GM23338 (cell line): ENCODE measurements around the gene SPAAR. TPM values are rescaled to one million over a fixed set of nuclear protein-coding genes. Genes with fewer than 3 reads are reported as not detected.

Experiments used
- ATAC-seq: fragments of 200-7000 bp; cut with Tn5 transposase; 3 replicates; pipeline ENCODE4 v1.9.1; 2020
- DNase-seq: peaks from one replicate; pipeline ENCODE4 v3.0.0-alpha.2; 2015; ENCODE audit warnings: low spot score
- H2AFZ ChIP-seq: fragments of 200-600 bp; sonication (generic); 2 replicates; pipeline ENCODE4 v1.8.0; 2016; ENCODE audit warnings: antibody characterized with exemption, mild to moderate bottlenecking, moderate library complexity
- H3F3A ChIP-seq: fragments of 200-600 bp; sonication (generic); replicated peaks from 2 replicates; pipeline ENCODE4 v1.8.0; 2017; ENCODE audit warnings: antibody characterized with exemption, mixed run types, low read depth
- H3K27ac ChIP-seq: fragments of 200-600 bp; sonication (generic); 2 replicates; pipeline ENCODE4 v1.6.1; 2016; ENCODE audit warnings: low read depth
- H3K27me3 ChIP-seq: fragments of 200-600 bp; sonication (generic); 2 replicates; pipeline ENCODE4 v1.8.0; 2016; ENCODE audit warnings: mild to moderate bottlenecking, mixed run types, moderate library complexity; ENCODE audit not compliant: insufficient read depth
- H3K36me3 ChIP-seq: fragments of 200-600 bp; sonication (generic); 2 replicates; pipeline ENCODE4 v1.8.0; 2016; ENCODE audit warnings: mild to moderate bottlenecking; ENCODE audit not compliant: insufficient read depth
- H3K4me1 ChIP-seq: fragments of 200-600 bp; sonication (generic); 2 replicates; pipeline ENCODE4 v1.8.0; 2016; ENCODE audit warnings: mild to moderate bottlenecking, moderate library complexity; ENCODE audit not compliant: insufficient read depth
- H3K4me2 ChIP-seq: fragments of 200-600 bp; sonication (generic); 2 replicates; pipeline ENCODE4 v1.7.1; 2017; ENCODE audit warnings: mixed run types
- H3K4me3 ChIP-seq: fragments of 200-600 bp; sonication (generic); 2 replicates; pipeline ENCODE4 v1.6.1; 2016; ENCODE audit warnings: mixed run types
- H3K79me2 ChIP-seq: fragments of 200-600 bp; sonication (generic); replicated peaks from 2 replicates; pipeline ENCODE4 v1.8.0; 2017; ENCODE audit warnings: mild to moderate bottlenecking; ENCODE audit not compliant: insufficient read depth
- H3K9me2 ChIP-seq: fragments of 200-600 bp; sonication (generic); 2 replicates; pipeline ENCODE4 v1.8.0; 2017; ENCODE audit not compliant: insufficient read depth
- H4K20me1 ChIP-seq: fragments of 200-600 bp; sonication (generic); replicated peaks from 2 replicates; pipeline ENCODE4 v1.8.0; 2017; ENCODE audit warnings: mild to moderate bottlenecking; ENCODE audit not compliant: insufficient read depth
- H3K27ac Mint-ChIP-seq: 2 replicates; pipeline ENCODE4 v1.8.0; 2020; ENCODE audit warnings: inconsistent platforms, mild to moderate bottlenecking, moderate library complexity, mixed read lengths
- H3K27me3 Mint-ChIP-seq: 3 replicates; pipeline ENCODE4 v1.8.0; 2022; ENCODE audit warnings: low read depth, mild to moderate bottlenecking, moderate library complexity, mixed read lengths, inconsistent platforms; ENCODE audit not compliant: insufficient read depth, poor library complexity
- H3K36me3 Mint-ChIP-seq: 3 replicates; pipeline ENCODE4 v1.8.0; 2021; ENCODE audit warnings: low read depth, mild to moderate bottlenecking, inconsistent platforms, moderate library complexity, mixed read lengths
- H3K4me1 Mint-ChIP-seq: 3 replicates; pipeline ENCODE4 v1.8.0; 2020; ENCODE audit warnings: mild to moderate bottlenecking, inconsistent platforms, mixed read lengths
- H3K4me3 Mint-ChIP-seq: 3 replicates; pipeline ENCODE4 v1.8.0; 2021; ENCODE audit warnings: moderate library complexity, mild to moderate bottlenecking, inconsistent platforms, mixed read lengths
- H3K9me3 Mint-ChIP-seq: 3 replicates; pipeline ENCODE4 v1.8.0; 2020; ENCODE audit warnings: moderate library complexity, mild to moderate bottlenecking, inconsistent platforms, mixed read lengths
- CREB1 ChIP-seq: fragments of 250-450 bp; sonication (Bioruptor Pico); IDR thresholded peaks from 2 replicates; pipeline ENCODE4 v1.5.0; 2020; ENCODE audit warnings: low read depth, mild to moderate bottlenecking, moderate library complexity
- EZH2 ChIP-seq: fragments of 200-600 bp; sonication (generic); IDR thresholded peaks from one replicate; pipeline ENCODE4 v1.8.0; 2017; ENCODE audit warnings: antibody characterized with exemption, mild to moderate bottlenecking, low read depth; ENCODE audit not compliant: unreplicated experiment
- EZH2phosphoT487 ChIP-seq: fragments of 200-600 bp; sonication (generic); IDR thresholded peaks from one replicate; pipeline ENCODE4 v1.8.1; 2018; ENCODE audit warnings: antibody characterized with exemption; ENCODE audit not compliant: unreplicated experiment
- NANOG ChIP-seq: IDR thresholded peaks from 2 replicates; pipeline ENCODE4 v1.6.1; 2016; ENCODE audit warnings: antibody characterized with exemption, borderline replicate concordance
- POLR2AphosphoS5 ChIP-seq: IDR thresholded peaks from 2 replicates; pipeline ENCODE4 v1.6.1; 2016; ENCODE audit warnings: antibody characterized with exemption, low read depth
- STAT1 ChIP-seq: IDR thresholded peaks from one replicate; pipeline ENCODE4 v1.6.1; 2016; ENCODE audit warnings: antibody characterized with exemption; ENCODE audit not compliant: unreplicated experiment
- ZNF331 ChIP-seq: fragments of 250-450 bp; sonication (Bioruptor Pico); IDR thresholded peaks from 2 replicates; pipeline ENCODE4 v1.5.0; 2020; ENCODE audit warnings: low read depth, mild to moderate bottlenecking, moderate library complexity
- polyA plus RNA-seq: library from polyadenylated mRNA; unstranded; fragments of >200 nt; fragmentation: Nextera tagmentation; extraction: Ambion mirVana; gene quantifications from 2 replicates; pipeline ENCODE4 v1.2.1, GENCODE V29; 2016
- total RNA-seq: library from RNA; depleted of rRNA; stranded (reverse); fragments of >200 nt; shearing (Covaris generic); gene quantifications from 2 replicates; pipeline ENCODE4 v1.2.3, GENCODE V29; 2014
- TF ChIP-seq, protein P1 (sequence below): IDR thresholded peaks from one replicate; pipeline ENCODE4 v1.6.1; 2018; ENCODE audit warnings: antibody characterized with exemption; ENCODE audit not compliant: unreplicated experiment

Gene SPAAR
- total and polyA plus RNA-seq, 2 experiments from 2014 or later = not detected

DNA sequence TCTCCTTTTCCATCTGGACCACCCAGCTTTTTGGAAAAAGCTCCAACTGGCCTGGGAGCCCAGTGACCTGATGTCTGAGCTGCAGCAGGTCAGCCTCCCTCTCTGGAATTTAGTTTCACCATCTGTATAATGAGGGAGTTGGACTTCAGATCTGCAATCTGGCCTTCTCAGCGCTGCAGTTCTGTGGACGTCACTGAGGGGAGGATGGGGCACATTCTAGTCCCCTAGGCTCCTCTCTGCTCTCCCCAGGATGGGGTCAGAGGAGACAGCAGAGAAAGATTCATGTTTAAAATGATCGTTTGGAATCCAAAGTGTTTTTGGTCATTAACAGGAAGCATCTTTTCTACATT, 49.3 kb upstream of the SPAAR start:
- no peaks in the 10 kb centered on the region for H4K20me1 ChIP-seq
- H3K4me1 Mint-ChIP-seq = peaks cover 6% of the 10 kb centered on the region; the same call in 2 of the 3 replicates
- H3K4me3 Mint-ChIP-seq = no peak overlapping the region
- TF ChIP-seq ZNF331 (CRISPR knock-in tag) = no peak
- no peak for TF ChIP-seq POLR2AphosphoS5
- no peak for TF ChIP-seq EZH2phosphoT487
- TF ChIP-seq, protein P1, sequence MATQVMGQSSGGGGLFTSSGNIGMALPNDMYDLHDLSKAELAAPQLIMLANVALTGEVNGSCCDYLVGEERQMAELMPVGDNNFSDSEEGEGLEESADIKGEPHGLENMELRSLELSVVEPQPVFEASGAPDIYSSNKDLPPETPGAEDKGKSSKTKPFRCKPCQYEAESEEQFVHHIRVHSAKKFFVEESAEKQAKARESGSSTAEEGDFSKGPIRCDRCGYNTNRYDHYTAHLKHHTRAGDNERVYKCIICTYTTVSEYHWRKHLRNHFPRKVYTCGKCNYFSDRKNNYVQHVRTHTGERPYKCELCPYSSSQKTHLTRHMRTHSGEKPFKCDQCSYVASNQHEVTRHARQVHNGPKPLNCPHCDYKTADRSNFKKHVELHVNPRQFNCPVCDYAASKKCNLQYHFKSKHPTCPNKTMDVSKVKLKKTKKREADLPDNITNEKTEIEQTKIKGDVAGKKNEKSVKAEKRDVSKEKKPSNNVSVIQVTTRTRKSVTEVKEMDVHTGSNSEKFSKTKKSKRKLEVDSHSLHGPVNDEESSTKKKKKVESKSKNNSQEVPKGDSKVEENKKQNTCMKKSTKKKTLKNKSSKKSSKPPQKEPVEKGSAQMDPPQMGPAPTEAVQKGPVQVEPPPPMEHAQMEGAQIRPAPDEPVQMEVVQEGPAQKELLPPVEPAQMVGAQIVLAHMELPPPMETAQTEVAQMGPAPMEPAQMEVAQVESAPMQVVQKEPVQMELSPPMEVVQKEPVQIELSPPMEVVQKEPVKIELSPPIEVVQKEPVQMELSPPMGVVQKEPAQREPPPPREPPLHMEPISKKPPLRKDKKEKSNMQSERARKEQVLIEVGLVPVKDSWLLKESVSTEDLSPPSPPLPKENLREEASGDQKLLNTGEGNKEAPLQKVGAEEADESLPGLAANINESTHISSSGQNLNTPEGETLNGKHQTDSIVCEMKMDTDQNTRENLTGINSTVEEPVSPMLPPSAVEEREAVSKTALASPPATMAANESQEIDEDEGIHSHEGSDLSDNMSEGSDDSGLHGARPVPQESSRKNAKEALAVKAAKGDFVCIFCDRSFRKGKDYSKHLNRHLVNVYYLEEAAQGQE = no peak
- TF ChIP-seq STAT1 = no peak
- no peaks in the 10 kb centered on the region for H3K9me2 ChIP-seq
- H3K36me3 Mint-ChIP-seq = no peaks in the 10 kb centered on the region
- H3K36me3 ChIP-seq = no peaks in the 10 kb centered on the region
- no peak overlapping the region for H3K4me3 ChIP-seq
- H3K27ac ChIP-seq = no peak overlapping the region
- no peaks in the 10 kb centered on the region for H3K27me3 ChIP-seq
- no peaks in the 10 kb centered on the region for H3K9me3 Mint-ChIP-seq
- peaks cover 7% of the 10 kb centered on the region; the same call in 1 of the 2 replicates for H3K4me1 ChIP-seq
- no peak overlapping the region for H3K4me2 ChIP-seq
- no peaks in the 10 kb centered on the region for H3F3A ChIP-seq
- no peaks in the 10 kb centered on the region for H3K79me2 ChIP-seq
- no peak overlapping the region for H2AFZ ChIP-seq
- H3K27ac Mint-ChIP-seq = no peak overlapping the region
- ATAC-seq (no peak), DNase-seq (no peak)
- H3K27me3 Mint-ChIP-seq = peaks cover 13% of the 10 kb centered on the region

DNA sequence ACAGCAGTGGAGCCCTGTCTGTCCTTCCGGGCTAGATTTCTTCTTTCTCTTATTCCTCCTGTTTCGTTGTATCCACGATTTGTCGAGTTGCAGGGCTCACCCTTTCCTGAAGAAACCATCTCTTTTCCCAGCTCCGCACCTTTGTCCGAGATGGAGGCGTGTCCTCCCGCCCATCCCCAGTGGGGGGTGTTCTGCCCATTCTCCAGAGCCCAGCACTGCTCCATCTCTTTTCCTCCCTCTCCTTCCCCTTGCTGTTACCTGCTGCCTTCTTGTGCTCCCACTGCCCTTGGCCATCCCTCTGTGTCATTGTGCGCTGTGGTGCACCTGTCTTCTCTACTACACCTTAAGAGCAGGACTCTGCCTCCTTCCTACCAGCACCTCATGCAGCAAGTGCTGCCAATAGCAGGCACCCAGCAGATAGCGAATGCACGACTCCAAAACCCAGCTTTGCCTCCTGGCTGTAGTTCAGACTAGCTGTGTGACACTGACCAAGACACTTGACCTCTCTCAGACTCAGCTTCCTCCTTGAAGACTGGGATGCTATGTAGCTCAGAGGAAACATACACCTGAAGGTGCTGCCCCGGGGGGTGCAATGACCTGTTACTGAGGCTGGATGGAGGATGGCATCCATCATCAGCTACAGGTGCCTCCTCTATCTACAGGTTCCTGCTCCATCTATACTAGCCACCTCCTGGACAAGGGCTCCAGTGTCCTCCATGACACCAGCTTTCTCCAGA, 48.0 kb upstream of the SPAAR start:
- H3K27me3 ChIP-seq = no peaks in the 10 kb centered on the region
- ATAC-seq (peak; percentile 31; the same call in 2 of the 3 replicates), DNase-seq (no peak)
- H3K27ac ChIP-seq = no peak overlapping the region
- H3K4me3 ChIP-seq = no peak overlapping the region
- Mint-ChIP-seq H3K27me3 (peaks cover 13% of the 10 kb centered on the region), H3K4me3 (no peak overlapping the region), H3K9me3 (no peaks in the 10 kb centered on the region), H3K4me1 (peaks cover 6% of the 10 kb centered on the region; the same call in 2 of the 3 replicates), H3K27ac (no peak overlapping the region), H3K36me3 (no peaks in the 10 kb centered on the region)
- no peak for TF ChIP-seq EZH2phosphoT487
- TF ChIP-seq CREB1 = no peak
- no peak for TF ChIP-seq EZH2
- no peak for TF ChIP-seq NANOG
- no peak for TF ChIP-seq ZNF331 (CRISPR knock-in tag)
- no peak overlapping the region for H3K4me2 ChIP-seq
- H3K79me2 ChIP-seq = no peaks in the 10 kb centered on the region
- H2AFZ ChIP-seq = no peak overlapping the region
- no peaks in the 10 kb centered on the region for H3K36me3 ChIP-seq
- H3K4me1 ChIP-seq = peaks cover 7% of the 10 kb centered on the region; the same call in 1 of the 2 replicates
- H3K9me2 ChIP-seq = no peaks in the 10 kb centered on the region
- no peaks in the 10 kb centered on the region for H4K20me1 ChIP-seq
- H3F3A ChIP-seq = no peaks in the 10 kb centered on the region
